ENCODE measurements around the gene CMTM5. TPM values are rescaled to one million over a fixed set of nuclear protein-coding genes. Genes with fewer than 3 reads are reported as not detected.
"Not testable (repeated sequence)": the region's sequence is repeated elsewhere in the genome, so short reads cannot be mapped to it uniquely, and the experiment has no call there.

Gene CMTM5
- total RNA-seq, 2 experiments from 2014 or later = not detected

GRCh38 chr14:23385642-23386265, 8.9 kb downstream of the CMTM5 start:
- Mint-ChIP-seq H3K4me1 (no peaks in the 10 kb centered on the region), H3K36me3 (no peaks in the 10 kb centered on the region), H3K27ac (no peak overlapping the region), H3K27me3 (peaks cover 10% of the 10 kb centered on the region), H3K4me3 (no peak overlapping the region), H3K9me3 (ENCODE audit: low read depth) (no peaks in the 10 kb centered on the region)
- DNase-seq (no peak), ATAC-seq (no peak)
- CTCF ChIA-PET = interaction anchor here (0.6 kb wide), 1 partner anchor 59 kb away, joined by 3 read pairs; no protein-coding TSS in a partner anchor

DNA sequence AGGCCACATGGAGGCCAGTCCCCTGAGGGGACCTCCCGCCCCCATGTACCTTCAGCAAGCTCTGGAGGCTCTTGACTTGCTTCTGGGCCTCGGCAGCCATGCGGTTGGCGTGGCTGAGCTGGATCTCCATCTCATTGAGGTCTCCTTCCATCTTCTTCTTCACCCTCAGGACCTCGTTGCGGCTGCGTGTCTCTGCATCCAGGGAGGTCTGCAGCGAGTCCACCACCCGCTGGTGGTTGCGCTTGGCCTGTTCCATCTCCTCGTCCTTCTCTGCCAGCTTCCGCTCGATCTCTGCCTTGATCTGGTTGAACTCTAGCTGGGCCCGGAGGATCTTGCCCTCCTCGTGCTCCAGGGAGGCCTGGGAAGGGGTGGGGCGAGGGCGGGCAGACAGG, 9.4 kb downstream of the CMTM5 start:
- CTCF ChIA-PET; ATAC-seq; H3K4me3 Mint-ChIP-seq; H3K9me3 Mint-ChIP-seq (ENCODE audit: low read depth); H3K4me1 Mint-ChIP-seq; H3K27ac Mint-ChIP-seq; H3K36me3 Mint-ChIP-seq; H3K27me3 Mint-ChIP-seq; DNase-seq: not testable (repeated sequence)

GRCh38 chr14:23386999-23387398, 10.2 kb downstream of the CMTM5 start:
- no peaks in the 10 kb centered on the region for H3K4me1 Mint-ChIP-seq
- H3K4me3 Mint-ChIP-seq = no peak overlapping the region
- H3K27ac Mint-ChIP-seq = no peak overlapping the region
- no peak for DNase-seq
- H3K36me3 Mint-ChIP-seq = no peaks in the 10 kb centered on the region
- no peaks in the 10 kb centered on the region for H3K9me3 Mint-ChIP-seq (ENCODE audit: low read depth)
- H3K27me3 Mint-ChIP-seq = peaks cover 5% of the 10 kb centered on the region
- CTCF ChIA-PET = no interaction called here
- ATAC-seq = no peak

DNA sequence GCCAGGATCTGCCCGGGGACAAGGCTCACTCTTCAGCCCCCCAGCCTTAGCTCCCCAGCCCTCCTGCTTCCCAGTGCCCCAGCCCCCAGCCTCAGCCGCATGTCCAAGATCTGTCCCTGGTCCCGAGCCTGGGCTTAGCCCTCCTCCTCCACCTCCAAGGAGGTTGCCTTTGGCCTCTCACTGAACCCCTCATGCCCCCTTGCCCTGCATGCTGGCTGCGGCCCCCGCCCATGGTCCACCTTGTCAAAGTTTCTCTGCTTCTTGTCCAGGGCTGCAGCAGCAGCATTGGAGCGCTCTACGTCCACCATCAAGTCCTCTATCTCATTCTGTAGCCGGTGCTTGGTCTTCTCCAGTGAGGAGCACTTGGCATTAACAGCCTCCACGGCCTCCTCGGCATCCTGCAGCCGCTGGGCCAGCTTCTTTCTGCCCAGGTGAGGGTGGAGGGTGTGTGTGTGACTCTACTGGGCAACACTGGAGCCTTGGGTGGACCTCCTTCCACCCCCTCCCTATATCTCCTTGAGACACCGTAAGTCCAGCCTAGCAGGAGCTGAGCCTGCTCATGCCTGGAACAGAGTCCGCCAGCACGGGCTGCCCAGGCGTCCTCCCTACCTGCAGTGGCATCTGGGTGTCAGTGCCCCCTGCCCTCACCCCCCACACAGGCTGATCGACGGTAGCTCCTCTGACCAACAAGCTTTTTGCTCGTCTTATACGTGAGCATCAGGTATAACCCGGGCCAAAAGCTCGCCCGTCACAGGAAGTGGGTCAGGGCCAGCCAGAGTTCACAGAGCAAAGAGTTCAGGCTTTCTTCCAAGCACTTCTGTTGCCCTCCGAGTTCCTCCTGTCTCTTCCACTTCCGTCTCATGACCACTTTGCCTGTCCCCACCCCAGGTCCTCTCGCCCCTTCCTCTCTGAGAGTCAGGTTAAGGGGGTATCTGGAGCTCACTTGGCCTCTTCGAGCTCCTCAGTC, 11.4 kb downstream of the CMTM5 start:
- H3K4me3 Mint-ChIP-seq = no peak overlapping the region
- H3K36me3 Mint-ChIP-seq = no peaks in the 10 kb centered on the region
- H3K9me3 Mint-ChIP-seq (ENCODE audit: low read depth) = no peaks in the 10 kb centered on the region
- no peak for ATAC-seq
- H3K4me1 Mint-ChIP-seq = no peaks in the 10 kb centered on the region
- no peak overlapping the region for H3K27ac Mint-ChIP-seq
- CTCF ChIA-PET = interaction anchor here (1.0 kb wide), 1 partner anchor 8 kb away, joined by 3 read pairs; no protein-coding TSS in a partner anchor
- H3K27me3 Mint-ChIP-seq = peaks cover 5% of the 10 kb centered on the region
- no peak for DNase-seq

DNA sequence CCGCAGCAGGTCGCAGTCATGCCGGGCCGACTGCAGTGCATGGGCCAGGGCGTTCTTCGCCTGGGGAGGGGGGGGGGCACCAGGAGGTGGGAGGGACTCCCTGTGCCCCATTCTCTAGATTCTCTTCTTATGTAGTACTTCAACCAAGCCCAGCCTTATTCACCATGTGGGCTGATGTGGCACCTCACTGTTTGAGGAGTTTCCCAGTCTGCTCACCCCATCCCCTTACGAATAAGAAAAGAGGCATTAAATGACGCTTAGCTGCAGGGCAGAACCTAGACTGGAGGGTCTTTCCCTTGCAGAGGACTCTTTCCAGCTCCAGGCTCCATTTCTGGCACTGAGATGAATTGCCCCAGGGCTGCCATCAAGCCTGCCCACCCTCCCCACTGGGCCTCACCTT, 12.2 kb downstream of the CMTM5 start:
- Mint-ChIP-seq H3K27ac (no peak overlapping the region), H3K27me3 (peaks cover 10% of the 10 kb centered on the region), H3K9me3 (ENCODE audit: low read depth) (no peaks in the 10 kb centered on the region), H3K36me3 (no peaks in the 10 kb centered on the region), H3K4me1 (no peaks in the 10 kb centered on the region), H3K4me3 (no peak overlapping the region)
- CTCF ChIA-PET = interaction anchor here (1.0 kb wide), 1 partner anchor 9 kb away, joined by 3 read pairs; no protein-coding TSS in a partner anchor
- no peak for ATAC-seq
- no peak for DNase-seq

DNA sequence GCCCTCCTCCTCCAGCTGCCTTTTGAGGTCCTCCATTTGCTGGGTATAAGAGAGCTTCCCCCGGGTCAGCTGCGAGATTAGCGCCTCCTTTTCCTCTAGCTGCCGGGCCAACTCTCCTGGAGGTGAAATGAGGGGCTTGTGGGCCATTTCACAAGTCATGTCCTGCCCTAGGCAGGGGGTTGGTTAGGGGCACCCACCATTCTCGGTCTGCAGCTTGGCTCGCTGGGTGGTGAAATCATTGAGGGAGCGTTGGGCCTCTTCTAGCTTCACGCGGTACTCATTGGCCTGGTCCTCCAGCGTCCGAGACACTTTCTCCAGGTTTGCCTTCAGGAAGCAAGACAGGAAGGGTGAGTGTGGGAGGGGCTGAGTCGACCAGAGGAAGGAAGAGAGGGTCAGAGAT, 12.6 kb downstream of the CMTM5 start:
- Mint-ChIP-seq H3K9me3 (ENCODE audit: low read depth) (no peaks in the 10 kb centered on the region), H3K36me3 (no peaks in the 10 kb centered on the region), H3K4me3 (no peak overlapping the region), H3K27ac (no peak overlapping the region), H3K27me3 (peaks cover 10% of the 10 kb centered on the region), H3K4me1 (no peaks in the 10 kb centered on the region)
- DNase-seq (no peak), ATAC-seq (no peak)
- CTCF ChIA-PET = no interaction called here

GRCh38 chr14:23389871-23390270, 13.0 kb downstream of the CMTM5 start:
- not testable (repeated sequence) for ATAC-seq; H3K36me3 Mint-ChIP-seq; H3K4me1 Mint-ChIP-seq; DNase-seq; H3K9me3 Mint-ChIP-seq (ENCODE audit: low read depth); H3K4me3 Mint-ChIP-seq; H3K27ac Mint-ChIP-seq
- CTCF ChIA-PET = interaction anchor here (2.7 kb wide), 1 partner anchor 10 kb away, joined by 9 read pairs; no protein-coding TSS in a partner anchor
- peaks cover 10% of the 10 kb centered on the region for H3K27me3 Mint-ChIP-seq

GRCh38 chr14:23392613-23393012, 15.8 kb downstream of the CMTM5 start:
- peaks cover 13% of the 10 kb centered on the region for H3K27me3 Mint-ChIP-seq
- H3K9me3 Mint-ChIP-seq (ENCODE audit: low read depth) = no peaks in the 10 kb centered on the region
- H3K4me1 Mint-ChIP-seq = no peaks in the 10 kb centered on the region
- no peaks in the 10 kb centered on the region for H3K36me3 Mint-ChIP-seq
- H3K27ac Mint-ChIP-seq = no peak overlapping the region
- CTCF ChIA-PET = interaction anchor here (1.8 to 2.7 kb wide), 2 partner anchors 13 kb away, joined by 9 to 10 read pairs; no protein-coding TSS in a partner anchor
- ATAC-seq (no peak), DNase-seq (no peak)
- H3K4me3 Mint-ChIP-seq = no peak overlapping the region

DNA sequence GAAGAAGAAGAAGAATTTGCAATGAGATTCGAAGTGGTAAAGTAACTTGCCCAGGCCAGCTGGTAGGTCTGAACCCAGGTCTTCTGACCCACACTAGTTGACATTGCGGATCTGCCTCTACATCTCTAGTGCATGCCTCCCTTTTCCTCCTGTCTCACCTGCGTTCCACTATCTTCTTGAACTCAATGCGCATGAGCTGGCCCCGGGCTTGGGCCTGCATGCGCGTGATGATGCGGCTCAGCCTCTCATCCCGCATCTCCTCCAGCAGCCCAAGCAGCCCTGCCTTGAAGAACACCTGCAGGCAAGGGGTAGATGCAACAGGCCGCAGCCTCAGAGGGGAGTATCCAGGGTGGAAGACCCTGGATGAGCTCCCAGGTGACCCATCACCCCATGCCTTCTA, 19.3 kb downstream of the CMTM5 start:
- ATAC-seq (no peak), DNase-seq (no peak)
- H3K27me3 Mint-ChIP-seq = peaks cover 9% of the 10 kb centered on the region
- H3K36me3 Mint-ChIP-seq = no peaks in the 10 kb centered on the region
- H3K27ac Mint-ChIP-seq = no peak overlapping the region
- no peak overlapping the region for H3K4me3 Mint-ChIP-seq
- CTCF ChIA-PET = interaction anchor here (0.8 kb wide), 1 partner anchor 16 kb away, joined by 3 read pairs; no protein-coding TSS in a partner anchor
- H3K4me1 Mint-ChIP-seq = no peaks in the 10 kb centered on the region
- no peaks in the 10 kb centered on the region for H3K9me3 Mint-ChIP-seq (ENCODE audit: low read depth)

DNA sequence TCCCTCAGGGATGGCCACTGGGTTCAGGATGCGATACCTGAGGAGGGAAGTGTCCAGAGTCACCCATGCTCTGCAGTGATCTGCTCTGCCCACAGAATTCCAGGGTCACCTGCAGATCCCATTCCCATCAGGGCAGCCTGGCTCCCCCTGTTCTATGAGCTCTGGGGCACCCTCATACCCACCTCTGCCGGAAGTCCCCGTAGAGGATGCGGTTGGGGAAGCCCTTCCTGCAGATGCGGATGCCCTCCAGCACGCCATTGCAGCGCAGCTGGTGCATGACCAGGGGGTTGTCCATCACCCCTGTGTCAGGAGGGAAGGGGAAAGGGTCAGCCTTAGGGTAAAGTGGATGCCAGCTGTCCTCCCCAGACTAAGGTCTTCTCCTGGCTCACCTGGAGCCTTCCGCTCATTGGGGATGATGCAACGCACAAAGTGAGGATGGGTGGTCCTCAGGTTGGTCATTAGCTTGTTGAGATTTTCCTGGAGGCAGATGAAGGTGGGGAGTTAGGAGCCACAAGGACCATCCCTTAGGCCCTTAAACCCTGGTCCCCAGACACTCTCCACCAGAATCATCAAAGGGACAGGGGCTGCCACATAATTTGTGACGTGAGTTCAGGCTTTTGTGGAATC, 20.0 kb downstream of the CMTM5 start:
- Mint-ChIP-seq H3K27ac (no peak overlapping the region), H3K4me3 (no peak overlapping the region), H3K9me3 (ENCODE audit: low read depth) (no peaks in the 10 kb centered on the region), H3K36me3 (no peaks in the 10 kb centered on the region), H3K4me1 (no peaks in the 10 kb centered on the region), H3K27me3 (peaks cover 9% of the 10 kb centered on the region)
- ATAC-seq (no peak), DNase-seq (no peak)
- CTCF ChIA-PET = interaction anchor here (0.8 kb wide), 1 partner anchor 17 kb away, joined by 3 read pairs; no protein-coding TSS in a partner anchor

- no peaks in the 10 kb centered on the region for H3K4me1 Mint-ChIP-seq
- H3K4me3 Mint-ChIP-seq = no peak overlapping the region
- H3K27me3 Mint-ChIP-seq = peaks cover 9% of the 10 kb centered on the region
- no peak for ATAC-seq
- no peak for DNase-seq
- no peaks in the 10 kb centered on the region for H3K36me3 Mint-ChIP-seq
- H3K27ac Mint-ChIP-seq = no peak overlapping the region
- no peaks in the 10 kb centered on the region for H3K9me3 Mint-ChIP-seq (ENCODE audit: low read depth)
- CTCF ChIA-PET = no interaction called here
Measured at GRCh38 chr14:23398348-23398747, 21.5 kb downstream of the CMTM5 start.

- H3K27me3 Mint-ChIP-seq = peaks cover 3% of the 10 kb centered on the region
- no peak for ATAC-seq
- H3K9me3 Mint-ChIP-seq (ENCODE audit: low read depth) = no peaks in the 10 kb centered on the region
- CTCF ChIA-PET = no interaction called here
- no peak overlapping the region for H3K4me3 Mint-ChIP-seq
- H3K4me1 Mint-ChIP-seq = no peaks in the 10 kb centered on the region
- DNase-seq = no peak
- no peaks in the 10 kb centered on the region for H3K36me3 Mint-ChIP-seq
- no peak overlapping the region for H3K27ac Mint-ChIP-seq
Measured at GRCh38 chr14:23399136-23399535, 22.3 kb downstream of the CMTM5 start.

DNA sequence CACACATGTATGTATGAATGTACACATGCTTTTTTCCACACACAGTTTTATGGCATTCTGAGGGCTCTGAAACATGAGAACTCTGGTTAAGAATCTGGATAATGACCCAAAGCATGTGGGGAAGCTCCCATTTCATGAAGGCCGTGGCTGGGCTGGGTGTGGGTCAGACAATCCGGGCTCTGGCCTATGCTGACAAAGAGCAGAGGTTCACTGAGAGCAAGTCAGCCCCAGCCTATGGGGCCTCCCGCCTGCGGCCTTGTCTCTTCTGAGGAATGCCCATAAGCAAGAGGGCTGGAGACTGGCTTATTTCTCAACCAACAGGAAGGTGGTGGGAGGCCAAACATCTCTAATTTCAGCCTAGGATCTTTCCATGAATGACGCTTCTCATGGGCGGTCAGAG, 22.7 kb downstream of the CMTM5 start:
- no peak overlapping the region for H3K4me3 Mint-ChIP-seq
- H3K9me3 Mint-ChIP-seq (ENCODE audit: low read depth) = no peaks in the 10 kb centered on the region
- CTCF ChIA-PET = no interaction called here
- peaks cover 3% of the 10 kb centered on the region for H3K27me3 Mint-ChIP-seq
- DNase-seq (no peak), ATAC-seq (no peak)
- no peak overlapping the region for H3K27ac Mint-ChIP-seq
- no peaks in the 10 kb centered on the region for H3K4me1 Mint-ChIP-seq
- no peaks in the 10 kb centered on the region for H3K36me3 Mint-ChIP-seq

Measured in activated CD8-positive, alpha-beta memory T cell treated with anti-CD3 and anti-CD28 coated beads, Interleukin-2, amount 10 ng/mL, durations not matched to agents 7 days and 5 days (primary cell).